Amniotic stem cell (primary cell): ENCODE results near the gene LCT.
"Not testable (repeated sequence)": the region's sequence is repeated elsewhere in the genome, so short reads cannot be mapped to it uniquely, and the experiment has no call there.

ENCODE experiments used
- DNase-seq: peaks from one replicate; lab custom pipeline; 2025; lab: John Stamatoyannopoulos, UW

LCT gene

DNA sequence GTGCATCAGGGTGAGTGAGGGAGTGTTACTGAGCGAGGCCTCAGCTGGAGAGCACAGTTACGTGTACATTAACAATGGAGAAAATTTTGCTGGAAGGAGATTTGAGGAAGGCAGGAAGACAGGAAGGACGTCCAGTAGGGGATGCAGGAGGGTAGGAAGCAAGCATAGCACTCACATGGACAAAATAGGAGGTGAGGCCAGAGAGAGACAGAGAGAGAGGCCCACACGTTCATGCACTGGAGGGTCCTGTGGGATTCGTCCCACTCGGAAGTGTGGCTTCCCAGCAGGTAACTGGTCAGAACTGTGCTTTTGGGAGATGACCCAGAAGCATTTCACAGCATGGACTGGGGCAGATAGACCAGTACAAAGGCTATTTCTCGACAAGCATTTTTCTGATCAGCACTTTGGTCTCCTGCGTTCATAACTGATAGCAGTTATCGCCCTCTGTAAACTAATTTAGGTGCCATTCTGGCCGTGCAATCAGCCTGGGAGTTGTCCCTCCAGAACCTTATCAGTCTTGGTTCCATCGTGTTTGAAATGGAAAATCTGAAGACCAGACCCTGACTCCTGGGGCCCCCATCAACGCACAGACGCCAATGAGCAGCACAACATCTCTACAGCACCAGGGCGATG is 5.7 kb downstream of the LCT start:
- no peak for DNase-seq

DNA sequence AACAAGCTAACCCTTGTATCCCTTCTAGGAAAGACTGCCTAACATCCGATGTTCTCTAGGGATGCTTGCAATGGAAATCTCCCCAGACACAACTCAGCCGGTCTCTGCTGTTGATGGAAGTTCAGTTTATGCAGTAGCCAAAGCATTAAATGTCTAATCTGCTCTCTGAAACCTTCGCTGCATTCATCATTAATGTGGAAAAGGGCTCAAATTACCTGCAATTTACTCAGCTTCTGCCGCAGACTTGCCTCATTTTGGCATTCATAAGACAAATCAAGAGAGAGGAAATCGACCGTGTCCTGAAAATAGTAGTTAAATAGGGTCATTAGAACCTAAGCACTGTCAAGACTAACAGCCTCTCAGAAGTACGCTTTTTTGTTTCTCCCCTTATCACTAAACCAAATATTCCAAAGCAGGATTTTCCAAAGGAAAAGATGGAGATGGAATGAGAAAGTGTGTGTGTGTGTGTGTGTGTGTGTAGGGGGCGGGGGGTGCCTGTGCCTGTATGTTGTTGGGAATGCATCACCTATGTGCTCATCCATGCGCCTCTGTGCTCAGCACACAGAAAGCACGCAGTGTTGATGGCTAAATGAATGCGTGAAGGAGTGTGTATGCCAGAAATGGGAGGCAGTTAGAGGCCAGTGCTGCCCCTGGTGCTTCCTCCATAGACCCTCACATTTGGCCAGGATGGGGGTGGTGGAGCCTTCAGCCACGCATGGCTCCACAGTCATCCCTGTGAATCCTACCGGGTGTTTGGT is 7.4 kb downstream of the LCT start:
- no peak for DNase-seq

- DNase-seq: no peak
Observed at GRCh38 chr2:135826544-135826943, 10.4 kb downstream of the LCT start.

- DNase-seq: no peak
Observed at GRCh38 chr2:135825550-135826176, 11.3 kb downstream of the LCT start.

GRCh38 chr2:135825131-135825530 is 11.9 kb downstream of the LCT start:
- DNase-seq: no peak

DNA sequence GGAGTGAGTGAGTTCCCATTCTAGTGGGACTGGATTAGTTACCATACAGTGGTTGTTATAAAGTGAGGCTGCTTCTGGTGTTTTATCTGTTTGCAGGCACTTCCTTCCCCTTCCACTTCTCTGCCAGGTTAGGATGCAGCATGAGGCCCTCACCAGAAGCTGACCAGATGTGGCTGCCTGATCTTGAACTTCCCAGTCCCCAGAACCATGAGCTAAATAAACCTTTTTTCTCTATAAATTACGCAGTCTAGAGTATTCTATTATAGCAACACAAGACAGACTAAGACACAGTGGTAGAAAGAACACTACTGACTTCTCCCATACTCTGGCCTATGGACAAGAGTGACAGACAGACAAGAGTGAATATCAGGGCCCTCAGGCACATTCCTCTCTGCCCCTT is 14.1 kb downstream of the LCT start:
- no peak for DNase-seq

DNA sequence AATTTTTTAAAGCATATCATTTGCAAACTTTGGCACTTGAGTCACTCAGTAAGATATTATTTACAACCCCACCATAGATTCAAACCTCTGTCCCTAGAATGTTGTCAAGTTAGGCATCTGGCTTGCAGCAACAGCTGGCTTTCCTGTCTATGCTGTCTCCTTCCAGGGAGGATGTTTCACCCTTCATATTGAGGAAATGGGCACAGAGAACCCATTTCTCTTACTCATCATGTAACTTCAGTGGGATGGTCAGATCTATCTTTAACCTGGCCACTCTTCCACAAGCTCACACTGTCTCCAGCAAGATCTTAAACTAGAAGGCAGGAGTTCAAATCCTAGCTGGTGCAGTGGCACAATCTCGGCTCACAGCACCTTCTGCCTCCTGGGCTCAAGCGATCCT is 15.8 kb downstream of the LCT start:
- no peak for DNase-seq

GRCh38 chr2:135820003-135820618 is 16.9 kb downstream of the LCT start:
- DNase-seq: no peak

DNA sequence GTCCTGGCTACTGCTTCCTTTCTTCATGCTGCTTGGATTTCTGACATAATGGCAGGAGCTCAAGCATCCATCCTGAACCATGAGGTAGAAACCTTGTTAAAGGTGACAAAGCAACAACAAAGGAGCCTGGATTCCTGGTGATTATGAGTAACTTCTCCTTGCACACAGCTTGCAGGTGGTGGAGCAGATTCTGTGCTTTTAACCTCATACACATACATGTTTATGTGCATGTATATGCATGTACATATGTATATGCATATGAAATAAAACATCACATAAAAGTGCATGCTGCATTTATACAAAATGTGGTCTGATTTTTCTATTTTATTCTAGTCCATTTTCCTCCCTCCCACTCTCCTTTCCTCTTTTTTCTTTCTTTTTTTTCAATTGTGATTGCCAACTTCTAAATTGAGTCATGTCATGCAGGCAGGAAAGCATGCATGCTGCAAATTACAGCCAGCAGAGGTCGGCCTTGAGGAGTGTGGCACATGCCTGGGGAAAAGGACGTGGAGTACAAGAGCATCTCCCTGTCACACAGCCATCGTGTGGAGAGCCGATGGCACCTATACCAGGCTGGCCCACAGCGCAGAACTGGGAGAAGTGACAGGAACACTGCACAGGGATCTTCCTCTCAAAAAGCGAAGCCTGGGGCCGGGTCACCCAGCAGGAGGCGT is 17.9 kb downstream of the LCT start:
- DNase-seq: no peak

DNA sequence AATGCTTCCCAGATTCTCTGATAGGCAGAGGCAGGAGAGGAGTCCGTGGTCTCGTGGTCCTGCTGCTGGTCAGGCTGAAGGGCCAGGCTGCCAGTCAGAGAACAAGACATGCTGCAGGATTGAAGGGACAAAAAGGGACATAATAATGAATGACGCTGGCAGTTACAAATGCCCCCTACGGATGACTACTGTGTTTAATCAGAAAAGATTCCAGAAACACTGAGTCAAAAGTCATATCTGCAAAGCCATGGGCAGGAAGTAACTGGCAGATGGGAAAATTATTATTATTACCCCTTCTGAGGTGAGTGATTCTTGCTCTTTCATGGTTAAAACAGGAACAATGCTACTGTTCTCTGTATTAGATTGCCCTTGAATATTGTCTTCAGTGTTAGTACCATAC is 19.0 kb downstream of the LCT start:
- DNase-seq: no peak

GRCh38 chr2:135817466-135817865 is 19.5 kb downstream of the LCT start:
- DNase-seq: no peak

- DNase-seq: no peak
Observed at GRCh38 chr2:135815269-135815668, 21.7 kb downstream of the LCT start.

GRCh38 chr2:135812907-135813511 is 24.0 kb downstream of the LCT start:
- DNase-seq: no peak

GRCh38 chr2:135807874-135808273 is 29.1 kb downstream of the LCT start:
- DNase-seq: not testable (repeated sequence)

- no peak for DNase-seq
Observed at GRCh38 chr2:135803278-135803677, 33.7 kb downstream of the LCT start.

DNA sequence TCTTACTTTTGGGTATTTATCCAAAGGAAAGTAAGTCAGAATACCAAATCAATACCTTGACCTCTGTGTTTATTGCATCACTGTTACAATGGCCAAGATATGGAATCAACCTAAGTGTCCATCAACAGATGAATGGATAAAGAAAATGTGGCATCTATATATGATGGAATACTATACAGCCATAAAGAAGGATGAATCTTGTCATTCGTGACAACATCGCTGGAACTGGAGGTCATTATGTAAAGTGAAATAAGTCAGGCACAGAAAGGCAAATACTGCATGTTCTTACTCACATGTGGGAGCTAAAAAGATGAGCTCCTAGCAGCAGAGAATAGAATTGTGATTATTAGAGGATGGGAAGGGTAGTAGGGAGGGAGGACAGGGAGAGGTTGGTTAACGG is 34.6 kb downstream of the LCT start:
- DNase-seq: no peak

- no peak for DNase-seq
Observed at GRCh38 chr2:135800513-135801460, 36.2 kb downstream of the LCT start.

DNA sequence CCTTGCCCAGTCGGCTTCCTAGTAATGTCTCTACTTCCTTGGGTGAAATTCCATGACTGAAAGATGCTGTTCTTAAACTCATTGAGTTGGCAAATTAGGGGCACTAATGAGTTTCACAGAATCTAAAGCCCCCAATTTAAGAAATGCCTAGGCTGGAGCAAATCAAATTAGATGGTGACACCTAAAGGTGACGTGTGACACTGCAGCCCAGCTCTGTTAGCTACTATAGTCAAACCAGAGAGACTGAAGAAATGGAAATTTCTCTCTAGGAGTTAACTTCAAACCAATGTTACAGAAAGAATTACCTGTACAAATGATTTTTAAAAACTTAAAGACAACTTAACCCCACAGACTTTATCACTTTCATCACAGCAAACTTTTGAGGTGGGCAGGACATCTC is 37.2 kb downstream of the LCT start:
- DNase-seq: no peak

DNA sequence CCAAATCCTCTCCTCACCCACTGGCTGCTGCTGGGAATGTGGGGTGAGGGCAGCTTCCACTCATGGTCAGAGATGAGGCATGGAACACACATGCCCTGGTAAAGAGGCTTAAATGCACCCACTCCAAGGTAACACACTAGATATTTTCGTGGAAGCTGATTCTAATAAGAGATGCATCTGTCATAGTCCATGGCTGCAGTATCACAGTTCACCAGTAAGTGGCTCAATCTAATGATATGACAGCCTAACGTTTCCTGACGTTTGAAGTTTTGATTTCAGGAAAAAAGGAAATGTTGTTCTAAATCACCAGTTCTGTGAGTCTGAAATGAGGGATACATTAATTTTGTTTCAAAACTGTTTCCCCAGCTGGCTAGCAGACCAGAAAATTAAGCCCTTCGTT is 38.2 kb downstream of the LCT start:
- DNase-seq: no peak

GRCh38 chr2:135798275-135798705 is 38.7 kb downstream of the LCT start:
- DNase-seq: no peak
